Fibroblast of lung (primary cell): Measurements from ENCODE around the gene ACAA1.

Experiments used
- CTCF ChIP-seq, 2 donors: IDR thresholded peaks in 1 of 2; conservative IDR thresholded peaks in 1 of 2; 1 replicate in 1 of 2; 2 replicates in 1 of 2; pipeline ENCODE4 v1.5.1; 2011 to 2012; ENCODE audit warnings: low read length in 2 of 2, control low read depth in 1 of 2, inconsistent platforms in 1 of 2, low read depth in 1 of 2, mild to moderate bottlenecking in 1 of 2
- EZH2 ChIP-seq: IDR thresholded peaks from 2 replicates; pipeline ENCODE4 v1.5.1; 2012; ENCODE audit warnings: low read length, control low read depth, mild to moderate bottlenecking; ENCODE audit errors: missing control alignments

- TF ChIP-seq CTCF (conservative IDR thresholded peaks at IDR 0.05 in 1 of 2, IDR thresholded peaks at IDR 0.05 in 1 of 2; ENCODE audit: low read depth in 1 of 2, low read length in 2 of 2) (no peak), EZH2 (no peak)
Measured at GRCh38 chr3:38109580-38110313, 27.2 kb downstream of the ACAA1 start.
